NOMO-1 treated with DMSO at 0.1 percent for 48 hours (cell line): Measurements from ENCODE around the gene CNIH2.
"Not testable (repeated sequence)": the region's sequence is repeated elsewhere in the genome, so short reads cannot be mapped to it uniquely, and the experiment has no call there.

Experiments used
- DNase-seq: peaks from one replicate; lab custom pipeline; 2025; ENCODE audit not compliant: unreplicated experiment; lab: John Stamatoyannopoulos, UW

CNIH2 gene

GRCh38 chr11:66289548-66290329, 11.8 kb downstream of the CNIH2 start:
- peak; percentile 69 for DNase-seq

GRCh38 chr11:66290330-66290621, 12.3 kb downstream of the CNIH2 start:
- no peak for DNase-seq

GRCh38 chr11:66291303-66291705, 13.3 kb downstream of the CNIH2 start:
- no peak for DNase-seq

- no peak for DNase-seq
Observed at GRCh38 chr11:66291706-66292542, 13.9 kb downstream of the CNIH2 start, which contains the start of gene TMEM151A. TSS of gene TMEM151A (plus strand) at chr11:66291894. CDS start at chr11:66292014, 120 bp downstream.

- no peak for DNase-seq
Observed at GRCh38 chr11:66292543-66293332, 14.8 kb downstream of the CNIH2 start.

DNA sequence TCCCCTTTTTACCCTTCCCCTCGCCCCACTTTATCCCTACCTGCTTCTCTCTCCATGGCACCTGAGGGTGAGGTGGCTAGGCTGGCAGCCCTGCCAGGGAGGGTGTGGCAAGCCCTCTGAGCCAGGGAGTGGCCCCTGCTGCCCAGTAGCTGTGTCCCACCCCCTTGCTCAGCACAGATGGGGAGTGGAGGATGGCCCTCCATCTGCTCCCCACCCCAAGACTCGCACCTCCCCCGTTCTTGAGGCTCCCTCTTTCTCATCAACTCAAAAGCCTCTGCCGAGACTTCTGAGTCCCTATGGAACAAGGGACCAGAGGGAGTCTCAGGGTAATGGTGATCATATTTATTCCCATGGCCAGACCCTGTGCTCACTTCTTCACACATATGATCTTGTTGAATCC, 15.4 kb downstream of the CNIH2 start:
- DNase-seq, result no peak

GRCh38 chr11:66293777-66294625, 16.0 kb downstream of the CNIH2 start:
- no peak for DNase-seq

GRCh38 chr11:66294626-66295620, 16.9 kb downstream of the CNIH2 start:
- DNase-seq, result no peak

DNA sequence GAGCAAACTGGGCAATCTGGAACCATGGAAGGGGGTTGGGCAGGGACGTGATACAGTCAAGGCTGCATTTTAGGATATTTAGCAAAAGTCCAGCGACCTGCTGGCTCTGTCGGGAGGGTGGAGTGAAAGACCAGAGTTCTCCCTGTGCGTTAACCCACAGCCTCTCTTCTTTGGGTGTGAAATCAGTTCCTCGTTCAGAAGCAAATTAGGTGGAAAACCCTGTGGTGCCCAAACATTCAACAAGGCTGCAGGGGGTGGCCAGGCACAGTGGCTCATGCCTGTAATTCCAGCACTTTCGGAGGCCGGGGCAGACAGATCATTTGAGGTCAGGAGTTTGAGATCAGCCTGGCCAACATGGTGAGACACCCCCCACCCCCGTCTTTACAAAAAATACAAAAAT, 19.6 kb downstream of the CNIH2 start:
- no peak for DNase-seq

DNA sequence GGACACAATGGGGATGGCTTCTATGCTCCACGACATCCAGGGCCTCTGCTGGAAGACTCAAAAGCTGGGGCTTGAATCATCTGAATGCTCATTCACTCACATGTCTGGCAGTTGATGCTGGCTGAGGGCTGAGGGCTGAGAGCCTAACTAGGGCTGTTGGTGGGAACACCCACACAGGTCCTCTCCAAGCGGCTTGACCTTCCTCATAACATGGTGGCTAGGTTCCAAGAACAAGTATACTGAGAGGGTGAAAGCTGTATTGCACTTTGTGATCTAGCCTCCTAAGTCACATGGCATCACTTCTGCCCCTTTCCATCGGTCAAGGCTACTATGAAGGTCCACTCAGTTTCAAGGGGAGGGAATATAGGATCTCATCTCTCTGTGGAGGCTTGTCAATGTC, 21.2 kb downstream of the CNIH2 start:
- DNase-seq, result no peak

GRCh38 chr11:66302656-66303055, 24.7 kb downstream of the CNIH2 start:
- no peak for DNase-seq

DNA sequence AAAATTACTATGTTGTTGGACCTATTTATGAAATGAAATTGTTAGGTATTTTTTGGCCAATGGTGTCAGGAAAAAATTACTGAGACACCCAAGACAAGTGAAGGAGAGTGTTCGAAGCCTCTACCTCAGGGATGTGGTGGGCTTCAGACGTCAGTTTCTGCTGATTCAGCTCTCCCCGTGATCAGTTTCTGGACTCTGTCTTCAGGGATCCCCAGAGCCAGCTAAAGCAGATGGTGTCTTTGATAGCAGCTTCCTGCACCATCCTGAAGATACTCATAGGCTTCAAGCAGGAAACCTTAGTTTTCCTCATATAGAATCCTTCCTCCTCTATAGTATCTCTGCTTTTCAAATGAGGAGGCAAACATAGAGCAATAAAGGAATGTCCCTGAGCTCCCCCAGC, 31.5 kb downstream of the CNIH2 start:
- DNase-seq, result no peak

DNA sequence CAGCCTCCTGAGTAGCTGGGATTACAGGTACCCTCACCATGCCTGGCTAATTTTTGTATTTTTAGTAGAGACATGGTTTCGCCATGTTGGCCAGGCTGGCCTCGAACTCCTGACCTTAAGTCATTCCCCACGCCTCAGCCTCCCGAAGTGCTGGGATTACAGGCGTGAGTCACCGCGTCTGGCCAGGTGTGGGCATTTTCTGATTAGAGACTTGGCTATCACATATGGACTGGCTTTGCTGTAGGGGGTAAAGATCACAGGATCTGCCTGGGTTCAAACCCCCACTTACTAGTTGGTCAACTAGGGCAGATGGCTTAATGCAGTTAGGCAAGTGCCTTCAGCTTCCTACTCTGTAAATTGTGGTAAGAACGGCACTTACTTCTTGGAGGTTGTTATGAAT, 32.3 kb downstream of the CNIH2 start:
- DNase-seq, result no peak

- not testable (repeated sequence) for DNase-seq
Observed at GRCh38 chr11:66310803-66311440, 32.9 kb downstream of the CNIH2 start.

GRCh38 chr11:66311470-66311964, 33.5 kb downstream of the CNIH2 start:
- no peak for DNase-seq

- peak; percentile 95 for DNase-seq
Observed at GRCh38 chr11:66311965-66312548, 34.1 kb downstream of the CNIH2 start.

DNA sequence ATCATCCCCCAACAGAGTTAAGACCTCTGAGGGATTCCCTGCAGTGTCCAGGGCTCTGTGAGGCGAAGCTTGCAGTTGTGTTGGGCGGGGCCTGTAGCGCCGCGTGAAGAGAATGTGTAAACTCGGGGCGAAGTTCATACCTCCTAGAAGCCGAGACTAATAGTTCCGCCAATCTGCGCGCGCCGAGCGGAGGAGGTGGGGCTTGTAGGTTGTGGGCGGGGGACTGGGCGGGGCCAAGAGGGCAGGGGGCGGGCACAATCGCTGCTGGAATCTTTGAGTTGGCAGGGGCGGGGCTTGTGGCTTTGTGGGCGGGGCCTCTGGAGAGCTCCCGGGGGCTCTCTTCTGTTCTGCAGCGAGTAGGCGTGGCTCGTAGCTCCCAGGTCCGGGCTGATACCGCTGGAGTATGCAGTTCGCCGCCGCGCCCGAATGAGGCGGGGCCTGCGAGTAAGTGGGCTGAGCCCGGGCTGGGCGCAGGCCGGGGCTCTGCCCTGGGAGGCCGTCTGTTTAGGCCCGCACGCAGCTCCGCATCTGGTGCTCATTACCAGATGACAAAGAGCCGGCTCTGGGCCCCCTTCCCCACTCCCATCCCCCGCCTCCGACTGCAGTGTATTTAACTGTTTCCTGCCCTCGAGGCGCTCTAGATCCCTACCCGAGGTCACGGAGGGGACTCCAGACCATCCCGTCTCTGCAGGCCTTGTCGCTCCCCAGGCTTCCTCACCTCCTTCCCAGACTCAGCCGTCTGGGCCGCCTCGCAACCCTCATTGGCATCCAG, 34.8 kb downstream of the CNIH2 start:
- peak; percentile 97 for DNase-seq
